Dedifferentiated amniotic fluid mesenchymal stem cell (primary cell): ENCODE data around the gene UQCR11.

ENCODE experiments used
- DNase-seq: peaks from one replicate; pipeline ENCODE4 v3.0.0-alpha.2; 2016; ENCODE audit errors: extremely low spot score

UQCR11 gene

DNA sequence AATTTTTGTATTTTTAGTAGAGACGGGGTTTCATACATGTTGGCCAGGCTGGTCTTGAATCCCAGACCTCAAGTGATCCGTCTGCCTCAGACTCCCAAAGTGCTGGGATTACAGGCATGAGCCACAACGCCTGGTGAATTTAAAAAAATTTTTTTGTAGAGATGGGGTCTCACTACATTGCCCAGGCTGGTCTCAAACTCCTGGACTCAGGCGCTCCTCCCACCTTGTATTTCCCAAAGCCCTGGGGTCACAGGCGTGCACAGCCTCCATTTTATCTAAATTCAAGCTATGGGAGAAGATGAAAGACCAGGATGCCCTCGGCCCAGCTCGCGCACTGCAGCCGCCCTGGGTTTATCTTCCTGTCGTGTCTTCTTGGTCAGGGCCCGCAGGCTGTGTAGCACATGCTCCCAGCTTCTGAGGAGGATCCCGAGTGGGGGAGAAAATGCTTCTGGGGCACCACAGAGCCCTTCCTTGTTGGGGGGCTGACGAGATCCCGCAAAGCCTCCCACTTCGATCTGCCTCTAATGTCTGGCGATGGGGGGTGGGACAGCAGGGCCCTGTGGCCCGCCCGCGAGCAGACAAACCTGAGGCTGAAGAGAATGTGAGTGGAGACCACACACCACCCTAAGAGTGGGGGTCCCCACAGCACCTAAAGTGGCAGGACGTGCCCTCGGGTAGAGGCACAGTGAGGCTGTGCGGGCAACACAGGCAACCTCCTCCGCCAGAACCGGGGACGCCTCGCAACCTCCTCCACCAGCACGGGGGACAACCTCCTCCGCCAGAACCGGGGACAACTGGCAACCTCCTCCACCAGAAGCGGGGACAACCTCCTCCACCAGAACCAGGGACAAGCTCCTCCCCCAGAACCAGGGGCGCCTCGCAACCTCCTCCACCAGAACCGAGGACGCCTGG, 31.3 kb upstream of the UQCR11 start:
- DNase-seq: no peak

DNA sequence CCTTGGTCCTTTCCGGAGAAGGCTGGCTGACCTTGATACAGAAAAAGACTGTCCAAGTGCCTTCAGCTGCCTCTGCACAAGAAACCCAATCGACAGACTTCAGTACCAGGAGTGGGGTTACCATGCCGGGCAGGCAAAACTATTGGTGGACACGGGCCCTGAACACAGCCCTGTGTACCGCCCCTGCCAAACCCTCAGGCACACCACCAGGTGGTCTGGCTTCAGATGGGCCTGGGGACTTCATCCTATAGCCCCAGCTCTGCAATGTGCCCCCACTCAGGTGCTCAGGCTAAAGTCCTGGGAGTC, 29.6 kb upstream of the UQCR11 start:
- DNase-seq: no peak

DNA sequence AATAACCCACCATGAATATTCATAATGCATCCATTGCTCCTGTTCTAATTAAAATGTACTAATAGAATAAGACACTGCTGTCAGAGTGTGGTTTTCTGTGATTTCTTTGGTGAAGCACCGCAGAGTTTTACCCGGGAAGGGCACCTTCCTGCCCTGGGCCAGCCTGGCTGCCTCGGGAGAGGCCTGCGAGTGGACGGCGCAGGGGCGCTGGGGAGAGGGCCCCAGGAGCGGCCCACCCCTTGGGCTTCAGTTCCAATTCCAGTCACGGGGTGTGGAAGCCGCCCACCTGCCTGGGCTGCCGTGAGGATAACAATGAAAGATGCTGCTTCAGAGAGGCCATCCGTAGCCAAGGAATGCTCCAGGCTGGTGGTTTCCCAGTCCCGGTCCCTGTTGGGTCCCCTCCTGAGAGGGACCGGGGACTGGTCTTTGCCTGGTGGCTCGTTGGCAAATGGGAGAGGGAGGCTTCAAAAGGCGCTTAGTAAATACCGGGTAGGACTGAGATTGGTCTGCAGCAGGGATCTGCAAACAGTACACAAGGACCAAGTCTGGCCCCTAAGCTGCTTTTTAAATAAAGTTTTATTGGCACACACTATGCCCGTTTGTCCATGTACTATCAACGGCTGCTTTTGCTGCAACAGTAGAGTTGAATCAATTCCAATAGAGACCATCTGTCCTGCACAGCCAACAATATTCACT, 29.1 kb upstream of the UQCR11 start:
- no peak for DNase-seq

DNA sequence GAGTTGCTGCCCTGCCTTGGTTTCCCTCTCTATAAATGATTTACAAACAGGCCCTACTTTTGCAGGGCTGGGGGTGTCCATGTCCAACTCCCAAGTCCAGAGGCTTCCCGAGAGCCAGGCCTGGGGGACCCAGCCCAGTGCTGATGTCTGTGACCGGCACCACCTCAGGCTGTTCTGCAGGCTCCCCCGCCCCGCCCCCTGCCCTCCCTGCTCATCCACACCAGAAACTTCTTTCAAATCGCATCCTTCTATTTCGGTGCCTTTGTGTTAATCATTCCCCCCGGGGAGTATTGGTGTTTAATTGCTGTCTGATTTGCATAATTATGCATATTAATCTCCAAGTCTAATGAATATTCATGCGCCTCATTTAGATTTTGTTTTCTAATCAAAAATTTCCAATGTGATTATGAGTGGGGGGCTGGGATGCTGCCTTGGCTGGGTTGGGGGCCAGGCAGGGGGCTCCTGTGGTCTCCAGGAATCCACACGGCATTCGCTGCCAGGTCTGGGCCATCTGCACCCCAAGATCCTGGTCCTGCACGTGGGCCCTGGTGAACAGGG, 28.1 kb upstream of the UQCR11 start:
- no peak for DNase-seq

DNA sequence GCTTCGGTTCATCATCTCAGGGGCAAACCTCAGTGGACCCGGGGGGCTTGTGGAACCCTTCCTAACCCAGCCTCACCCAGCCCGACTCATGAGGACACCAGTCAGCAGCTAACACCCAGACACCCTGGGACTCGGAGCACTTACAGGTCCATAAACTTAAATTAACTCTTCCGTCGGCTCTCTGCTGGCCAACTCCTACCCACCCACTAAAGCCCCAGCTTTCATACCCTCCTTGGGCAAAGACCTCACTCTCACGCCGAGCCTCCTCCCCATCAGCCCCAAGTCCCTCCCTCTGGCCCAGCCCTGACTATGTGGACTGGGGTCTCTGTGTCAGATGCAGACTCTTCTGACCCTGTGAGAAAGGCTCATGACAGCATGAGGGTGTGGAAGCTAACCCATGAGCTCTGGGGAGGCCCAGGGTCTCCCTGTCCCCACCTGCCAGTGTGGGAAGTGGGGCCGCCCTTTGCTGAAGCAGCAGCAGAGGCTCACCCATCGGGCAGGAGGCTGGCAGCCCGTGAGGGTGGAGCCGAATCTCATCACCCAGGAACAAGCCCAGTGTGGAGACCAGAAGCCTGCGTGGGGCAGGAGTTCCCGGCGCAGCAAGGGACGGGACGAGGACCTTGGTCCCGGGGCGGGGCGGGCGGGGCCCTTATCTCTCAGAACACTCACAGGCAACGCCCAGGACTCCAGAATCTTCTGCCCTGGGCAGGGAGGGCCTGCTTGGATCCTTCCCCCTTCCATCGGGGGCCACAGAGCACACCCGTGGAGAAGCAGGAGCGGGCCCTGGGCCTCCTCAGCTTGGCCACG, 27.4 kb upstream of the UQCR11 start:
- no peak for DNase-seq

DNA sequence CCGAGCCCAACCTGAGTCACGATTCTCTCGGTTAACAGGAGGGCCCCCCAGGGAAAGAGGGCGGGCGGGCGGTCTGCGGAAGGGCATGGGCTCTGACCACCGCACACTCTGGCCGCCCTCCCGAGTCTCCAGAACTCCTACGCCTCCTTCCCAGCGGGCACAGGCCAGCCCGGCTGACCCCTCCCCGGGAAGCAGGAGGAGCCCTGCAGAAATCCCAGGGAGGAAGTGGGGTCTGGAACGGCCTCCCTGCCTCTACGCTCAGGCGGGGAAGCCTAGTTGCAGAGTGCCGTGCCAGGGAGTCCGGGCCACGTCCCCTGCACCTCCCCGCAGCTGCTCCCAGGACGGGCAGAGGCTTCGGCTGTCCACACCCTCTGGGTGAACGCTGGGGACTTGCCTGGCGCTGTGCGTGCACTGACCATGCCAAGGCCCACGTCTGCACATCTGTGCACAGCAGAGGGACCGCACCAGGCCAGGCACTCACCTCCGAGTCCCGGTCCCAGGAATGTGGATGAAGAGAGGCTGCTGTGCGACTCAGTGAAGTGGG, 26.4 kb upstream of the UQCR11 start:
- no peak for DNase-seq

DNA sequence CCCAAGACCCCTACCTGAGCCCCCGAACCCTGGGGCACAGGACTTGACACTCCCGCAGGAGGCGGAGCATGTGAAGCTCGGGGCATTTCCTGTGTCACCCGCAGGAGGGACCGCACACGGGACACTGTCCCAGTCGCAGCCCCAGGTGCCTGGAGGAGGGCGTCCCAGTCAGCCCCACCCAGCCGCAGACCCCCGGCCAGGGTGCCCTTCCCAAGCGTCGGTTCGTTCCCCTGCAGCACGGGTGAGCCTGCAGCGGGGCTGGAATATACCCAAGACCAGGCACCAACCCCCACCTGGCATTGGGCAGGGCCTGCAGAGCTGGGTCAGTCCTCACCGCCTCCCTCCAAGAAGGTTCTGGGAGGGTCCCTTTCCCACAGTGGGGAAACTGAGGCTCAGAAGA, 25.5 kb upstream of the UQCR11 start:
- no peak for DNase-seq

DNA sequence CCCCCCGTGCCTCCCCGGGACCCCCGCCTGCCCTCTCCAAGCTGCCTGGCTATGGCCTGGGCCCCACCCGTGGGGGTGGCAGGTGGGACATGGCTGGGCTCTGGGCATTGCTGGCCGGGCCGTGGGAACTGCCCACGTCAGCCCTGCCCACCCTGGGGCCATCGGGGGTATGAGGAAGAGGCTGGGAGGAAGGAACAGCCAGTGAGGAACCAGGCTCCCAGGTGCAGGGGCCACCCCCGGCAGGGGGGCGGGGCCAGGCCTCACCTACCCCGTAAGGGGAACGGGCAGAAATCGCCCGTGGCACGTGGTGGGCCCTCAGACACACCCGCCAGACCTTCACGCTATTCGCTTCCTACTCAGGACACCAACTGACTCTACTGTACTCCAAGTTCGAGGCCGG, 24.8 kb upstream of the UQCR11 start:
- DNase-seq: no peak

DNA sequence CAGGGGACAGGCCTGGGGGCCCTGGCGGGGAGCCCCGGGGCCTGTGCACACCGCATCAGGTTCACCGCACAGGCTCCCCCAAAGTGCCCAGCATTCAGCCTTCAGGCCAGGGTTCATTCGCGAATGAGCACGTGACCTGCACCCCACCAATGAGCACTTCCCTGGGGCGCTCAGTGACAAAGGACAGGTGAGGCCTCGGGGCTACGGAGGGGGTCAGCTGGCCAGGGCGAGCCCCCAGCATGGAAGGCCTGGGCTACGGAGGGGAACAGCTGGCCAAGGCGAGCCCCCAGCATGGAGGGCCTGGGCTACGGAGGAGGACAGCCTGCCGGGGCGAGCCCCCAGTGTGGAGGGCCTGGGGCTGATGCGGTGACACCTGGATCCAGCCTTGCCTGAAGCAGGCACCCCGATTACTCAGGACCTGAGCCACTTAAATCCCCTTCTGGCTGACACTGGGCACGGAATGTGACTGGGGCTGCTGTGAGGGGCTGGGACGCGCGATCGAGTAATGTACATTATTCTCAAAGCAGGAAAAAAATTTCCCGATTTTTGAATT, 24.1 kb upstream of the UQCR11 start:
- no peak for DNase-seq

DNA sequence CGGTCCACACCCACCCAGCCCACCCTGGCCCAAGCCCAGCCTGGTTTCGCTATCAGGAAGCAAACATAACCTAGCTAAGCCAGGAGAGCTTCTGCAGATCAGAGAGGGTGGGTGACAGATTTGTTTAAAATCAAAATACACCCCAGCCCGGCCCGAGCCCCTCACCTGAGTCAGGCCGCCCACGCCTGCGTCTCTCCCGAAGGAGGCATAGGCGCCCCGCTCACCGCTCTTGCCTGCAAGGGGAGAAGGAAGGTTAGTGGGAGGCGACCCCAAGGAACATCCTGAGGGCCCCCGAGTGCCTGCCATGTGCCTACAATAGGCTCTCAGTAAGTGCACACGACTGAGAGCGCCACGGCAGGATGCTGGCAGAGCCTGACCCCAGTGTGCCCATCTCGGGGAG, 21.9 kb upstream of the UQCR11 start:
- no peak for DNase-seq

DNA sequence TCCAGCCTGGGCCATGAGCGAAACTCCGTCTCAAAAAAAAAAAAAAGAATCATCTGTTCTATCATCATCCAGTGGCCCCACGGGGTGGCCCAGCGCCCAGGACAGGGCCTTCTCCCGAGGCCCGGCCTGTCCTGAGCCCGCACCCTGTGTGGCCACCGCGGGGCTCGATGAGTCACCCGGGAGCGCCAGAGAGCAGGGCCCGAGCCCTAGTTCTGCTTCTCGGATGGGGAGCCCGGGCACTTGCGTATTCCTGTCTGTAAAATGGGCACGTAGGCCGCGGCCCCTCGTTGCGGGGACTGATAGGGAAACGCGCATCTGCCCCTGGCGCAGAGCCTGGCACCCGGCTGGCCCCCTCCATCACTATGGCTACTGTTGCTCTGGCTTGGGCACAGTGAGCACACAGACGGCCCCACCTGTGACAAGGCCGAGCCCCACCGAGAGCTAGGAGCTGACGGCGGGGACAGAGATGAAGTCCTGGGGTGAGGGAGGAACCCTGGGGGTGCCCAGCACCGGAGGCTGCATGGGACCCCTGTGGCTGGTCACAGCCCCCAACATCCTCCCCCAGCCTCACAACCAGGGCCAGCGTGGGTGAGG, 21.3 kb upstream of the UQCR11 start:
- DNase-seq: no peak

DNA sequence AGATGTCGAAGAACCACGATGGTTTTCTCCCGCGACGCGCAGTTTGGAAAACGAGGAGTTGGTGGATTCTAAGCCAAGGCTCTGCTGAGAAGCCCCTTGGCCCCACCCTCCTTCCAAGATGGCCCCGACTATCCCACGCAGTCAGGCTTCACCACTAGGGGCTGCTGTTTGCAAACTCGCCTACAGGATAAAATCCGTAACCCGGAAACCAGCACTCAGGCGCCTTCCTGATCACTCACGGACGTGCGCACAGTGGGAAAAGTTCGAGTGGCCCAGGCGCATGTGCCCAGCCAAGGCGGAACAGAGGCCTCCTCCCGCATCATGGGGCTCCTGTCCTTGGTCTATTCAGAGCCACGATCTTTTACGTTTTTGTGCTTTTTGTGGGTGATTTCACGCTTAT, 19.2 kb upstream of the UQCR11 start:
- DNase-seq: no peak

DNA sequence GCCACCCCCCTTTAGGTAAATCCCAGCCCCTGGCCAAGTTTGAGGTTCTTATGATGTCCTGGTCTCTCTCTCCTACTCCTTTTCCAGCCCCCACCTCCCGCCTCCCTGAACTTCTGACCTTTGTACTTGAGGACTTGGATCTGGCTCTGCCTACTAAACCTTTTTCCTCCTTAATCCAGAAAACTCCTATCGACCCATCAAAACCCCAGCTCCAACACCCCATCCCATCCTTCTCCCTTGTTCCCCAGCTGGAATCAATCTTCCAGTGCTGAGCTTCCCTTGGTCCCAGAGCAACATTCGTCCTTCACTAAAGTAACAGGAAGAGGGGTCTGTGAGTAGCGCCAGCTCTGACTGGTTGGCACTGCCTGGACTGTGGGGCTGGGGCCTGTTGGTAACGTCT, 17.3 kb upstream of the UQCR11 start:
- DNase-seq: no peak

DNA sequence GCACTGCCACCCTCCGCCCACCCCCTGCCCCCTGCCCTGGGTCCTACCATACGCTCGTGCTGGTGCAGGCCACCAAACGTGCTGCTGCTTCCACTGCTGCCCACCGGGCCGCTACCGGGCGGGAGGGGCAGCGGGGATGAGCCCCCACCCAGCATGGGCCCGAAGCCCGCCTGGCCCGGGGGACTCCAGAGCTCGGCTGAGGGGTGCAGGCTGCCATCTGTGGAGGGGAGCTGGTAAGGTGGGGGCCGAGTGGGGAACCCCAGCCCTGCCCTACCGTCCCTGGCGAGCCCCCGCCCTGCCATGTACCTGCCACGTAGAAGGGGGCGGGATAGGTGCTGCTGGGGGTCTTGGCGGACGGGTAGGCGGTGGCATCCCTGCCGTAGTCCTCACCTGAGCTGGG, 16.7 kb upstream of the UQCR11 start:
- DNase-seq: no peak

DNA sequence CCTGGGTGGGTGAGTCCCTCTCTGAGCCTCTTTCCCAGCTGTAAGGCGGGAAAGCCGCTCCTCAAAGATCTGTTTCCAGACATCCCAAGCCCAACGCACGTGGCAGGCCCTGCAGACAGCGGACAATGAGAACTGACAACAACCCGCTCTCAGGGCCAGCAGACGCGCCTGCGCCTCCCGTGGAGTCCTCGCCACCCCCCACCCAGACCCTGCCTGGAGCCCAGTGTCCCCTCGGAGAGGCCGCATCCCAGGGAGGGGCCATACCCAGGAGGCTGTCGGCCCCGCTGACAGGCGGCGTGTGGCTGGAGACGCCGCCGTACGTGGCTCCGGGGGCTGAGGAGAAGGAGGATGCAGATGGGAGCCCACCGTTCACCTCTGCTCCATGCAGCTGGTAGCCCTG, 16.3 kb upstream of the UQCR11 start:
- no peak for DNase-seq

DNA sequence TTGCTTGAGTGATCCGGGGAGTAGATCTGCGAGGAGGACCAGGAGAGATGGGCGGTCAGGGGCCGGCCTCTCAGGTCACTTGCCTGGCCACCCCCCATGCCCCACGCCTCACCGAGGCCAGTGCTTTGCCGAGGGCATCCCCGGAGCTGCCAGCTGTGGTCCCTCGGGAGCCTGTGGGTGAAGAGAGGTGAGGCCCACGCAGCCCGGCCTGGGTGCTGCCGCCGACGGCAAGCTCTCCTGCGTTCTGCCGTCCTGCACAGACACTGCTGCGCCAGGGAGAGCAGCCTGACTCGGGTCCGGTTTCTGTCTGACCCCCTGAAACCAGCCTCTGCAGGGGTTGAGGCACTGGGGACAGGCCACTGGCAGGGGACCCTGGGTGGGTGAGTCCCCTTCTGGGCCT, 15.8 kb upstream of the UQCR11 start:
- no peak for DNase-seq

DNA sequence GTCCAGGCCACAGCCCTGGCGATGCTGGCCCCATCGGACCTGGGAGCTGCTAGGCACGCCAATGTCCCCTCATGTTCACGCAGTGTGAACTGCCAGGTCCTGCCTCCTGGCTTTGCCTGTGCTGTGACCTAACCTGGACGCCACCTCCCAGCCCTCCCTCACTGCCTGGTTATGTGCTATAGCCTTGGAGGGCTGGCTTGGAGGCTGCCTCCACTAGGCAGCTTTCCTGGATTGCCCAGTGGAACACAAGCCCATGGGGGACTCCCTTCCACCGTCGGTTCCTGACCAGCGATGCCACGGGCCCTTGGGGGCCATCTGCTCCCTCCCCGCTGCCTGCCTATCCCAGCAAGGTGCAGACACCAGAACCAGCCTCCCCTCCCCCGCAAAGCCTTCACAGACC, 15.2 kb upstream of the UQCR11 start:
- DNase-seq: no peak

DNA sequence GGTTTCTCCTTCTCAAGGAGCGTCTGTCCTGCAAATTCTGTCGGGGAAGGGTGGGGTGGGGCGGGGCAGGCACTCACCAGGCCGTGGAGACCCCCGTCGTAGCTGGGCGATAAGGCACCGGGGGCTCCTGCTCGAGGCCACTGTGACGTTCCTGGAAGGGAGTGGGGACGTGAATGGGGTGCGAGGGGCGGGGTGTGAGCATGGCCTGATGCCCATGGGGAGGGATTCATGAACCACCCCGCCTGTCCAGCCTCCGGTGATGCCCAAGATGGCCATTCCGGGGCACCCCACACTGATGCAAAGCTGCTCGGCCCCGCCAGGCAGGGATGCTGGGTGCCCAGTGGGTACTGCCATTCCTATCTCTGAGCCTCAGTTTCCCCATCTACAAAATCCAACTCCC, 14.4 kb upstream of the UQCR11 start:
- no peak for DNase-seq

DNA sequence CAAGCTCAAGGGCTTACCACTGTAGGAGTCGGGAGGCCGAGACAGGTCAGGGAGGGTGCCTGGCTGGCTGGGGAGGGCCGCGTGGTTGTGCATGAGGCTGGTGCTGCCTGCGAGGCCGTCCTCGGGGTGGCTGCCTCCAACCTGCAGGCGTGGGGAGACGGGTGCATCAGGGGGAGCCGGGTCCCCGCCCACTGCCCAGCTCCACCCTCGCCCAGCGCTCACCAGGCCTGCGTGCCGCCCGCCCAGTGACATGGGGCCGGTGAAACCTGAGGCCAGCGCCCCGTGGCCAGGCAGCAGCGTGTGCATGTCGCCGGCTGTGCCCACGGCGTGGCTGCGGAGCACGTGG, 13.8 kb upstream of the UQCR11 start:
- DNase-seq: no peak

DNA sequence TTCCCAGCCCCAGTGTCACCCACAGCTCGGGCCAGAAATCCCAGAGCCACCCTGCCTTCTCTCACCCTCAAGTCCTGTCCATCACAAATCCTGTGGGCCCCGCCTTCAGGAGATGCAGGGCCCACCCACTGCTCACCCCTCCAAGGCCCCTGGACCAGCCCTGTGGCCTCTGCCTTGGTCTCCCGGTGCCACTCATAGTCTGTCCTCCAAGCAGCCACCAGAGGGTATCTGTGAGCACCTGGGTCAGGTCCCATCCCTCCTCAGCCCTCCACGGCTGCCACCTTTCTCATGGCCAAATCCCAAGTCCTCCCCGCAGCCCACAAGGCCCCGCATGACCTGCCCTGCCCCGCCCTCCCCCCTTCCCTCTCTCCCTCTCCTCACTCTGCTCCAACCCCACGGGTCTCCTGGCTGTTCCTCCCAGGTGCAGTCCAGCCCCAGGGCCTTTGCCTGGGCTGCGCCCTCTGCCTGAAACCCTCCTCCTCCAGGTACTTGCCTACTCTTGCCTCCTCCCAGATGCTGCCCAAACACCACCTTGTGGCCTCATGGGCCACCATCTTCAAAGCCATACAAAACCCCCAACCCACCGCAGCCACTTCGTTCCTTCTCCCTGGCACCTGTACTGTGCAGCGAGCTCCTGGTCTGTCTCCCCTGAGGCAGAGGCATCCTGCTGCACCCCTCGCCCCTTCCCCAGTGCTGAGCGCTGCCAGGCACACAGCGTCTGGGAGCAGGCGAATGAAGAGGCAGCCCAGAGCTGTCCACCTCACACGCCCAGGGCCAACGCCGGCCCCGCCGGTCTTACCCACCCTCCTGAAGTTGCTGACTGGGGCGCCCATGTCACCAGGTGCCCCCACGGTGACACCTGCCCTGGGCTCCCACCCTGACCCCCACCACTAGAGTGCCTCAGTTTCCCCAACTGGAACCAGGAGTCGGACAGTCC, 13.2 kb upstream of the UQCR11 start:
- no peak for DNase-seq
